PC-3 (cell line): Measurements from ENCODE around the gene CCDC167.

Experiments used
- CTCF ChIP-seq: fragments of 300-600 bp; sonication (generic); conservative IDR thresholded peaks from 2 replicates; pipeline ENCODE4 v1.5.1; 2017; ENCODE audit warnings: antibody characterized with exemption, low read depth, mild to moderate bottlenecking, low read length
- EZH2 ChIP-seq: fragments of 300-600 bp; sonication (generic); IDR thresholded peaks from one replicate; pipeline ENCODE4 v1.6.1; 2017; ENCODE audit warnings: antibody characterized with exemption, mild to moderate bottlenecking, low read length; ENCODE audit not compliant: unreplicated experiment
- EZH2phosphoT487 ChIP-seq: fragments of 300-600 bp; sonication (generic); IDR thresholded peaks from 2 replicates; pipeline ENCODE4 v1.6.1; 2018; ENCODE audit warnings: mild to moderate bottlenecking, antibody characterized with exemption, low read length, borderline replicate concordance

- TF ChIP-seq EZH2, result no peak
- no peak for TF ChIP-seq CTCF
- no peak for TF ChIP-seq EZH2phosphoT487
These were observed 40.7 kb upstream of the CCDC167 start for GRCh38 chr6:37540390-37540789.
